GM12864 (cell line): ENCODE results near the gene ANO10.
"Not testable (repeated sequence)": the region's sequence is repeated elsewhere in the genome, so short reads cannot be mapped to it uniquely, and the experiment has no call there.

Source experiments
- DNase-seq: peaks from one replicate; pipeline ENCODE4 v3.0.0-alpha.2; 2011; ENCODE audit warnings: low read depth
- H3K4me3 ChIP-seq: 2 replicates; pipeline ENCODE4 v1.5.1; 2011; ENCODE audit warnings: mild to moderate bottlenecking, low read depth, low read length, control low read depth
- TF ChIP-seq, protein P1 (sequence below): IDR thresholded peaks from 2 replicates; pipeline ENCODE4 v1.5.1; 2011; ENCODE audit warnings: low read depth, mild to moderate bottlenecking, moderate library complexity, low read length, control low read depth, inconsistent platforms; ENCODE audit errors: missing control alignments

ANO10 gene

DNA sequence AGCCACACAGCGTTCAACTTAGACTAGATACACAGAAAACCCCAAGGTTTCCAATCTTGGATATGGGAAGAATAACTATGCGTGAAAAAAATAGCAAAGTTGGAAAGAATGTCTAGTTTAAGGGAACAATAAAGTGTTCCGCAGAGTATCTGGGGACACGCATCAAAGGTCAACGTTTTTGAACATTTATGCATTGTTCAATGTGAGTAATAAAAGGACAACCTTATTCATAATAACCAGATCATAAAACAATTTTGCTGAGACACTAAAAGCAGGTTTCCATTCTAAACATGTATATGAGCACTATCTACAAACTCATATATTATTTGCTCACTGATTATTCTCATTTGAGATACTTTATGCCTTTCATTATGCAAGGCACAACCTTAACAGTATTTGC is 7.8 kb downstream of the ANO10 start:
- H3K4me3 ChIP-seq, result no peak overlapping the region
- TF ChIP-seq, protein P1, sequence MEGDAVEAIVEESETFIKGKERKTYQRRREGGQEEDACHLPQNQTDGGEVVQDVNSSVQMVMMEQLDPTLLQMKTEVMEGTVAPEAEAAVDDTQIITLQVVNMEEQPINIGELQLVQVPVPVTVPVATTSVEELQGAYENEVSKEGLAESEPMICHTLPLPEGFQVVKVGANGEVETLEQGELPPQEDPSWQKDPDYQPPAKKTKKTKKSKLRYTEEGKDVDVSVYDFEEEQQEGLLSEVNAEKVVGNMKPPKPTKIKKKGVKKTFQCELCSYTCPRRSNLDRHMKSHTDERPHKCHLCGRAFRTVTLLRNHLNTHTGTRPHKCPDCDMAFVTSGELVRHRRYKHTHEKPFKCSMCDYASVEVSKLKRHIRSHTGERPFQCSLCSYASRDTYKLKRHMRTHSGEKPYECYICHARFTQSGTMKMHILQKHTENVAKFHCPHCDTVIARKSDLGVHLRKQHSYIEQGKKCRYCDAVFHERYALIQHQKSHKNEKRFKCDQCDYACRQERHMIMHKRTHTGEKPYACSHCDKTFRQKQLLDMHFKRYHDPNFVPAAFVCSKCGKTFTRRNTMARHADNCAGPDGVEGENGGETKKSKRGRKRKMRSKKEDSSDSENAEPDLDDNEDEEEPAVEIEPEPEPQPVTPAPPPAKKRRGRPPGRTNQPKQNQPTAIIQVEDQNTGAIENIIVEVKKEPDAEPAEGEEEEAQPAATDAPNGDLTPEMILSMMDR, result no peak
- no peak for DNase-seq

DNA sequence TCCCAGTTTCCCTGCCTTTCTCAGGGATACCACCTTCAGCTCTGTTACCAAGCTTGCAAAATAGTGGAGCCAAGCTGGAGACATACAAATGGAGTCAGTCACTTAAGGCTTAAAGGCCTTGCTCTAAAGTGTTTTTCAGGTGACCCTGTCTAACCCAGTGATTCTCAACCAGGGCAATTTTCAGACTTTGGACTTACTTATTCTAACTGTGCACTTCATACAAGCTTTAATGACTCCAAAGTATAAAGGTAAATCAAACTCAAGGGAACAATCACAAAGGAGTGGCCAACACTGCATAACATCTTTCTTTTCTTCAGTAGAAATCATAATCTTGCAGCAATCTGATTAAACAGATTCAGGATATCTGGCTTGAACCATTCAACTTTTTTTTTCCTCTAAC is 9.4 kb downstream of the ANO10 start:
- DNase-seq, result no peak
- no peak overlapping the region for H3K4me3 ChIP-seq
- TF ChIP-seq, protein P1, result no peak

DNA sequence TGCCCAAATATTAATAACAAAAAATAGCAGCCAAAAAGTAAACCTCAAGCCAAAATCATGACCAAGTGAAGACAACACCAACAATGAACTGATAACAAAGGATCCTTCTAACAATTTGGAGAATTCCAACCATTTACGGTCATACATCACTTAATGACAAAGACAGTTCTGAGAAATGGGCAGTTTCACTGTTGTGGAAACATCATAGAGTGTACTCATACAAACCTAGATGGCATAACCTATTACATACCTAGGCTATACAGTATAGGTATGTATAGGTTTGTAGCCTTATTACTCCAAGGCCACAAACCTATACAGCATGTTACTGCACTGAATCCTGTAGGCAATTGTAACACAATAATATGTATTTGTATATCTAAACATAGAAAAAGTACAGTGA is 12.4 kb downstream of the ANO10 start:
- no peak for DNase-seq
- no peak overlapping the region for H3K4me3 ChIP-seq
- TF ChIP-seq, protein P1, result no peak

DNA sequence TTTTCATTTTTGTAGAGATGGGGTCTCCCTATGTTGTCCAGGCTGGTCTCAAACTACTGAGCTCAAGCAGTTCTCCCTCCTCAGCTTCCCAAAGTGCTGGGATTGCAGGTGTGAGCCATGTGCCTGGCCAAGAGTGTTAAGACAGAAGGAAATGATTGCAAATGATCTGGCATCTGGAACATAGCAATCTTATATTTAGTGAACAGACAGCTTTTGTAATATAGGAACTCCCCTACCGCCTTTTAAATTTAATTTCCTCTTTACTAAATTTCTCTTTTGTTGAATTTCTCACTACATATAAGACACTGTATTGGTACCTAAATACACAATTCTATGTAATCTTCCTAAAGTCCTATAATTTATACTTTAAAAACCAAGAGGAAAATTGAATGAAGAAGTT is 13.1 kb downstream of the ANO10 start:
- TF ChIP-seq, protein P1, result no peak
- no peak for DNase-seq
- H3K4me3 ChIP-seq, result no peak overlapping the region

DNA sequence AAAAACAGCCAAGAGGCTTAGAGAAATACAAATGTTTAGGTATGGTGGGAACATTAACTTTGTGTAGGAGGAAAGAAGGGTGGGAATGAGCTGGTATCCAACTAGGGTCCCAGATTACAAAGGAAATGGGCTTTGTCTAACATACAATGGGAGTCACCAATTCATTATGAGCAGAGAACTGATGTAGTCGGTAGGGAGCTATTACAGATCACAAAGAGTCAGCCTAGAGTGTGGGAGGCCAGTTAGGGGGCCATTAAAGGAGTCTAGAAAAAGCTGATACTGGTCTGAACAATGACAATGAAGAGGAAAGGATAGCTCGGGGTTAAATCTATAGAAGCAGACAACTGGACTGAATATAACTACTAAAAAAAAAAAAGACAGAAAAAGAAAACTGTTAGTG is 15.5 kb downstream of the ANO10 start:
- no peak overlapping the region for H3K4me3 ChIP-seq
- no peak for DNase-seq

DNA sequence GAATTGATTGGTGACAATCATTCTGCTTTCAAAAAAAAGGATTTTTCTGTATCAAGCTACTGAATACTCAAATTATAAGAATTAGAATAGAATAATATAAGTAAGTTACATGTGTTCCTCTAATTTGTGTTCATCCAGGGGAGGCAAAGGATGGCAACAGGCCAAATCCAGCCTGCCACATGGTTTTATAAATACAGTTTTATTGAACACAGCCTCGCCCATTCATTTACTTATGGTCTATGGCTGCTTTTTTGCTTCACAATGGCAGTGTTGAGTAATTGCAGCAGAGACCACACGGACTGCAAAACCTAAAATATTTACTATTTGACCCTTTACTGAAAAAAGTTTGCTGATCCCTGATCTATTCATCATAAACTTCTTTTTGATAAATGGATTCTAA is 21.9 kb downstream of the ANO10 start:
- not testable (repeated sequence) for DNase-seq, H3K4me3 ChIP-seq

More for the DNA sequence above, 15.5 kb downstream of the ANO10 start:
- TF ChIP-seq, protein P1, result no peak

DNA sequence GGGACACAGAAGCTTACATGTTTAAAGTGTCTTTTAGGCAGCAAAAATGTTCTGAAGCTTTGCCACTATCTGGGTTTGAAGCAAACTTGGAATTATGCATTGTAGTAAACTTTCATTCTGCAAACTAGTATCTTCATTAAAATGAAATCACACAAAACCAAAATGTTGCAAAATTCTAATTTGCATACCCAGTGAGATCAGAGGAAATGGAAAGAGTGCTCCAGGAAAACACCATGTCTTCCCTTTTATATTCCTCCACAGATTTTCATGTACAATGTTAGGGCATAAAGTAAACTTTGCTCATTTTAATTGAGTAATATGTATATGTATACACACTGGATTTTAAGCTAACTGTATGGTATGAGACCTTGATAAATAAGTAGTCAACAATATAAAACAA is 23.9 kb downstream of the ANO10 start:
- TF ChIP-seq, protein P1, result no peak
- DNase-seq, result no peak
- H3K4me3 ChIP-seq, result no peak overlapping the region

DNA sequence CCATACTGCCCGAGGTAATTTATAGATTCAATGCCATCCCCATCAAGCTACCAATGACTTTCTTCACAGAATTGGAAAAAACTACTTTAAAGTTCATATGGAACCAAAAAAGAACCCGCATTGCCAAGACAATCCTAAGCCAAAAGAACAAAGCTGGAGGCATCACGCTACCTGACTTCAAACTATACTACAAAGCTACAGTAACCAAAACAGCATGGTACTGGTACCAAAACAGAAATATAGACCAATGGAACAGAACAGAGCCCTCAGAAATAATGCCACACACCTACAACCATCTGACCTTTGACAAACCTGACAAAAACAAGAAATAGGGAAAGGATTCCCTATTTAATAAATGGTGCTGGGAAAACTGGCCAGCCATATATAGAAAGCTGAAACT is 25.6 kb downstream of the ANO10 start:
- not testable (repeated sequence) for DNase-seq, H3K4me3 ChIP-seq

DNA sequence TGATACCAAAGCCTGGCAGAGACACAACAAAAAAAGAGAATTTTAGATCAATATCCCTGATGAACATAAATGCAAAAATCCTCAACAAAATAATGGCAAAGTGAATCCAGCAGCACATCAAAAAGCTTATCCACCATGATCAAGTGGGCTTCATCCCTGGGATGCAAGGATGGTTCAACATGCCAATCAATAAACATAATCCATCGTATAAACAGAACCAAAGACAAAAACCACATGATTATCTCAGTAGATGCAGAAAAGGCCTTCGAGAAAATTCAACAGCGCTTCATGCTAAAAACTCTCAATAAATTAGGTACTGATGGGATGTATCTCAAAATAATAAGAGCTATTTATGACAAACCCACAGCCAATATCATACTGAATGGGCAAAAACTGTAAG is 26.5 kb downstream of the ANO10 start:
- DNase-seq, H3K4me3 ChIP-seq: not testable (repeated sequence)

DNA sequence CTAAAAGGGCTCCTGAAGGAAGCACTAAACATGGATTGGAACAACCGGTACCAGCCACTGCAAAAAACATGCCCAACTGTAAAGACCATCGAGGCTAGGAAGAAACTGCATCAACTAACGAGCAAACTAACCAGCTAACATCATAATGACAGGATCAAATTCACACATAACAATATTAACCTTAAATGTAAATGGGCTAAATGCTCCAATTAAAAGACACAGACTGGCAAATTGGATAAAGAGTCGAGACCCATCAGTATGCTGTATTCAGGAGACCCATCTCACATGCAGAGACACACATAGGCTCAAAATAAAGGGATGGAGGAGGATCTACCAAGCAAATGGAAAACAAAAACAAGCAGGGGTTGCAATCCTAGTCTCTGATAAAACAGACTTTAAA is 28.2 kb downstream of the ANO10 start:
- DNase-seq, H3K4me3 ChIP-seq: not testable (repeated sequence)

DNA sequence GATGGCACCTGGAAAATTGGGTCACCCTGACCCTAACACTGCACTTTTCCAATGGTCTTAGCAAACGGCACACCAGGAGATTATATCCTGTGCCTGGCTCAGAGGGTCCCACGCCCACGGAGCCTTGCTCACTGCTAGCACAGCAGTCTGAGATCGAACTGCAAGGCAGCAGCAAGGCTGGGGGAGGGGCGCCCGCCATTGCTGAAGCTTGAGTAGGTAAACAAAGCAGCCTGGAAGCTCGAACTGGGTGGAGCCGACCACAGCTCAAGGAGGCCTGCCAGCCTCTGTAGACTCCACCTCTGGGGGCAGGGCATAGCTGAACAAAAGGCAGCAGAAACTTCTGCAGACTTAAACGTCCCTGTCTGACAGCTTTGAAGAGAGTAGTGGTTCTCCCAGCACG is 29.9 kb downstream of the ANO10 start:
- not testable (repeated sequence) for DNase-seq, H3K4me3 ChIP-seq
